NCI-H2171 treated with DMSO at 0.1 percent for 48 hours (cell line): ENCODE data around the gene TSPAN3.

ENCODE experiments used
- DNase-seq: peaks from one replicate; lab custom pipeline; 2025; lab: John Stamatoyannopoulos, UW

Gene TSPAN3

GRCh38 chr15:77084436-77084835 lies 13.5 kb upstream of the TSPAN3 start:
- DNase-seq: no peak

GRCh38 chr15:77083381-77084160 lies 12.7 kb upstream of the TSPAN3 start:
- DNase-seq: peak; percentile 97

DNA sequence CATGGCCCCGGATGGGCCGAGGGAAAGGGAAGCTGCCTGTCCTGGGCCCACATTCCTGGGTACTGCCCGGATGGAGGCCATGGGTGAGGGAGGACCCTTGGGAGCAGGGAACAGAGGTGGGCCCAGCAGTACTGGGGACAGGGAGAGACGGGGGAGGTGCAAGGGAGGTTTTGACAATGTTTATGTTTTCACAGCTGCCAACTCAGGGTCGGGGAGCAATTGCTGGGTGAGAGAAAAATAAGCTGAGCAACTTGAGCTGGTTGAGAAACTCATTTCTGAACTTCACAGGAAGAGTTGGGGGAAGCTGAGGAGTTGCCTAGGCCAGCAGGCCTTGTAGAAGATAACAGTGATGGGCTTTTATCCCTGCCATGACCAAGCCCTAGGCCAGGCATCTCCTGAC lies 11.1 kb upstream of the TSPAN3 start:
- DNase-seq: no peak

GRCh38 chr15:77076323-77076915 lies 5.5 kb upstream of the TSPAN3 start:
- DNase-seq: no peak

- DNase-seq: no peak
Observed at GRCh38 chr15:77075528-77075927, 4.6 kb upstream of the TSPAN3 start.

DNA sequence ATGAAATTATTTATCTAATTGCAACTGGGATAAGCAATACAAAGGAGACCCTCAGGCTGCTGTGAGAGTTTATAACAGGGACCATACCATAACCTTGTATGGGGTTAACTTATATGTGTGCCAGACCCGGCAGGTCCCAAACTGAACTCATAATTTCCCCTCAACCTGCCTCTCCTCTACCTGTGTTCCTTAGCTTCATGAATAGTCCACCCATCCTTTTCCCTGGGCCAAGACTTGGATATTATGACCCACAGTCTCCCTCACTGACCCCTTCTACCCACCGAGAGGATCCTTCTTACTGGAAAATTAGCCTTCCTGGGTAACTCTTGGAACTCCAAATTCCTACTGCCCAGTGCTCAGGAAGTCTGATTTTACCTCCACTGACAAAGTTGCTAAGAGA lies 3.4 kb upstream of the TSPAN3 start:
- DNase-seq: no peak

DNA sequence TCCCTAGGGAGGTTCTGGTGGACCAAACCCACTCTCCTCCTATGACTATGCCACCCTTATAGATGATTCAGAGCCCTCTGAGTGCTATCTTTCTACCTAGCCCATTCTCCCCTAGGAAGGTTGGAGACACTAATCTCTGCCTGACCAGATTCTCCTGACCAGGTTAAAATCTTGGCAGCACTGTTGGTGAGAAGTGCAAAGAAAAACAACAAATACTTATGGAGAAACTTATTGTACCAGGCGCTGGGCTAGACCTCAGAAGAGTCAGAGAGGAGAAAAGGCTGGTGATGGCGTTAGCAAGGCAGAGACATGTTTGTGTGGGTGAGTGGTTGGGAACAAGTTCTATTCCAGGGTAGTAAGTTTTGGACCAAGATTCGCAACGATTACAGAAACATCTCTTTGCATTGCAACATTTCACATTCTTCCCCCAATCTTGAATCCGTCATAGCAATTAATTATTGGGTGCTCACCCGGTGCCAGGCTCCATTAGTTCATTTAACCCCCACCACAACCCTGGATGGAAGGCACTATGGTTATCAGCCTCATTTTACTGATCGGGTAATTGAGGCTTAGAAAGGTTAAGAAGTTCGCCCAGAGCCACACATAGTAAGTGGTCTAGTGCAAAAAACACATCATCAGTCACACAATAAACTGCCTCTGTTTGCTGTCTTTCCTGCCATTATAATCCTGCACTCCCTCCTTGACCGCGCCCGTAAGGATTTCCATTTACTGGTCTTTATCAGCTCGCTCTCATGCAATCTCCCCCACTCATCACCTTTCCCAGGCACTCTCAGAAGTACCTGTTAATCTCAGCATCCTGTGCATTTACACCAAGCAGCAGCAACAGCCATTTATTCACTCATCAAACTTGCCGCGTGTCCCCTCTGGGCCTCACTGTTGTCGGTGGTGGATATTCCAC lies 655 bp upstream of the TSPAN3 start:
- DNase-seq: no peak

DNA sequence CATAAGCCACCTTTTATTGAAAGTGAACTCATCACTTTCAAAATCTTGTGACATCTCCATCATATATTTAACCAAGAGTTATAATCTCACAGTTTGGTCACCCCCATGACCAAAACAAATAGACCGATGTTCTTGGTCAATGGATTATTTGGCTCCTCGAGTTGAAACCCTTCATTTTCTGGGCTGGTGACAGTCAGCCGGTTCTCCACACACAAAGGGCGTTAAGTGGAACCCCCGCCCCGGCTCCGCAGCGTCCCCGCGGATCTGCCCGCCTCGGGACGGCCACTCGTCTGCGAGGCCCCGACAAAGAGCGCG lies 772 bp downstream of the TSPAN3 start:
- no peak for DNase-seq

DNA sequence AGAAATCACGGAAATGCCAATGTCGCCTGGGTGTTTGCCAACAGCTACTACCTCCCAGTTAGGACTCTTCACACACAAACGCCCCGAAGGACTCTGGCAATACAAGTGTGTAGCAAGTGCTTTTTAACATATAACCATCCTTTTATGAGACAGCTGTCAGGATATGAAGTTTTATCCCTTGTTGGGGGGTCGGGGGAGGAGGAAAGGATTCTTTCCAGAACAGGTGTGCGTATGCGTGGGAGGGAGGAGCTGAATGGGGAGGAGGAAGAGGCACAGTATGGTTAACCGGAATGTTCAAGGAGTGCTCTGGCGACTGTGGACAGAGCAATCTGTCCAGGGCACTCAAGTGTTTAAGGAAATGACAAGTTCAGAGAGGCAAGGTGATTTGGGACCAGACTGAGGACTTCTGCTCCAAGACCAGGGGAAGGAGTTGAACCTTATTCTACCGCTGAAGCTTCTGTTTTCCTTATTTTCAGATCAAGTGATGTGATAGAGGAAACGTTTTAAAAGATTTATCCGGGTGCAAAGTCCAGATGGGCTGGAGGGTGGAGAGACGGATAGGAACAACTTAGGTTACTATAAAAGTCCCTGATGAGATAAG lies 1.3 kb downstream of the TSPAN3 start:
- DNase-seq: peak; percentile 25

DNA sequence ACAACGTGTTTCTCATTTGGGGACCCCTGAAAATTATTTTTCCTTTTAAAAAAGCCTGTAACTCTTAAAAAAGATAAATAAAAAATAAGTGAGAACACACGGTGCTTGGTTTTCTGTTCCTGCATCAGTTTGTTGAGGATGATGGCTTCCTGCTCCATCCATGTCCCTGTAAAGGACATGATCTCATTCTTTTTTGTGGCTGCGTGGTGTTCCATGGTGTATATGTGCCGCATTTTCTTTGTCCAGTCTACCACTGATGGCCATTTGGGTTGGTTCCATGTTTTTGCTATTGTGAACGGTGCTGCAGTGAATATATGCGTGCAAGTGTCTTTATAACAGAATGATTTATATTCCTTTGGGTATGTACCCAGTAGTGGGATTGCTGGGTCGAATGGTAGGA lies 2.3 kb downstream of the TSPAN3 start:
- no peak for DNase-seq

- no peak for DNase-seq
Observed at GRCh38 chr15:77067691-77068367, 3.1 kb downstream of the TSPAN3 start.

- DNase-seq: no peak
Observed at GRCh38 chr15:77066971-77067690, 3.8 kb downstream of the TSPAN3 start.

DNA sequence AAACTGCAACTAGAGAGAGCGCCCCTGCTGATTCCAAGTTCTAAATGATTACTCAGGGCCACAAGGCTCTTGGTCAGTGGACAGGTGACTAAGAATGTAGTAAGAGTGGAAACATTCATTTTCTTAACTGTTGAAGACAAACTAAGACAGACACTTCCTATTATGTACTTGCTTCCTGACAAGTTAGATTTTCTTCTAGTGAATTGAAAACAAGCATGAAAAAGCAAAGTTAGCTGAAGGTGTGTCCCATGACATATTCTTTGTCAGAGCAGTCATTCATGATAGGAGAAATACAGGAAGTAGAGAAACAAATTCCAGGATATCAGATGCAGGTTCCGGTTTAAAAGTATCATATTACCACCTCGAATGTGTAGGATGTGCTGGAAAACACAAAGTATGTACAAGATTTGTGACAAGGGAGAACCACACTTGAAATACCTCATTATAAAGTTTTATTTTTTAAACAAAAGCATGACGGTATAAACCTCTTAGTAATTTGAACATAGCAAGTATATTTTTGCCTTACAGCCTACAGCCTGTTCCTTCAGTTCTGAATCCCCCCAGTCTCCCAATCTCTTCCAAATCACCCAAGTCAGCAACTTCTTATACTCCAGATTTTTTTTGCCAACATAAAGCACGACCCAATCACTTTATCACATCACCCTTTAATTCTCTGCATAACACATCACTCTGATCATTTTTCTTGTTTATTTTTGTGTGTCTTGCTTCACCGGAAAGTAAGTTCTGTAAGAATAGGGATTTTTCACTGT lies 6.2 kb downstream of the TSPAN3 start:
- no peak for DNase-seq

DNA sequence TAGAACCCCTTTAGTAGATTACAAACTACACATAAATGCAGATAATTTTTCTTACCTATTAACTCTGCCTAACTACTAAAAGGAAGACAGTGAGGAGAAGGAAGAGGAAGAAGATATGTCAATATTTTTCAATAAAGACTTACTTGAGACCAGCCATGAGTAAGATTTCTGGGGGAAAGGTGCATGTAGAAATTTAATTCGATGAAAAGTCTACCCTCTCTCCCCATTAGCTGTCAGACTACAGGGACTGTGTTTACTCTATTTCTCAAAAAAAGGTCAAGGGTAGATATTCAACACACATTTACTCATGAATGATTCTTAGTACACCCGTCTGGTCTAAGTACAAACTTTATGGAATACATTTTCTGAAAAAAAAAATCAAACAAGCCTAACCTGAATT lies 6.8 kb downstream of the TSPAN3 start:
- DNase-seq: no peak

DNA sequence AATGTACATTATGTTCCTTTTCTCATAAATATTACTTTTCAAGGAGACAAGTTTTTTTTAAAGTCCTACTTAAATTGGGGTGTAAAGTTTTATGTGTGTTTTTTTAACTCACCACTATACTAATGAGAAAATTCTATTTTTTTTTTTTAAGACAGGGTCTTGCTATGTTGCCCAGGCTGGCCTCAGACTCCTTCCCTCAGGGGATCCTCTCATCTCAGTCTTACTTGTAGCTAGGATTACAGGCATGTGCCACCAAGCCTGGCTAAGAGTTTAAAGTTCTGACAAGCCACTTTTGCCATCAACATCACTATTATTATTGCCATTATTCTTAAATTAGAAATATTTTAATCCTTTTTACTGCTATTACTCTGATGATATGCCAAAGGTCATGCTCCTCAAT lies 7.7 kb downstream of the TSPAN3 start:
- no peak for DNase-seq

GRCh38 chr15:77060546-77060945 lies 10.4 kb downstream of the TSPAN3 start:
- DNase-seq: peak; percentile 5

GRCh38 chr15:77059786-77060361 lies 11.0 kb downstream of the TSPAN3 start:
- DNase-seq: peak; percentile 38

GRCh38 chr15:77058468-77058867 lies 12.4 kb downstream of the TSPAN3 start:
- DNase-seq: no peak

DNA sequence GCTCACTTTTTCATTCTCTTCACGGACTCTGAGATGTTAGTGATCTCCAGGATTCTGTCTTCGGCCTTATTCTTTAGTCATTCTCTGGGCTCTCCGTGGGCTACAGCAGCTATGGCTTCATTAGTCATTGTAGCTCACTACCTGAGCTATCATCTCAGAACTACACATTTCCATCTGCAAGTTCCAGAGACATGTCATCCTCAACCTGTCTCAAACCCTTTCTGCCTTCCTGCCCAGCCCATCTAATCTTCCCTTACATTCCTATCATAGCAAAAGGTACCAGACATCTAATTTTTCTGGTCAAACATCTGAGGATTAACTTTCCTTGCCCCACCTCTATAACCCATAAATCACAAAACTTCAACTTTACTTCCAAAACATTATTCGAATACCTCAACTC lies 13.2 kb downstream of the TSPAN3 start:
- no peak for DNase-seq

DNA sequence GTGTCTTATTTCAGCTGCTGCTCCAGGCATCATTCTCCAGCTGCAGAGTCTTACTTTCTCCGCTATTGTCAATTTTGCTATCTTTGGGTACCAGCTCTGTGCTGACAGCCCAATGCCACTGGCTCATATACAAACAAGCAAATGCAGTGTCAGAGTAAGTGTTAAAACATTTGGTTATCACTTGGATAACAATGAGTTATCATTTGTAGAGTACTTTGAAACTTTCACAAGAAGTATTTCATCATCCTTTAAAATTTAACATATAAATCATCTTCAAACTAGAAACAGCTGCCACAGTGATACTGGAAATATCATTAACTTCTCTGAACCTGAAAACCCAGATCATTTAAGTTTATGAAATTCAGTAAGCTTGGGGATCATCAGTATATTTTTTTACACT lies 13.8 kb downstream of the TSPAN3 start:
- no peak for DNase-seq
